CD1c-positive myeloid dendritic cell (primary cell): ENCODE measurements around the gene SLCO2A1.

Experiments used
- DNase-seq: peaks from one replicate; pipeline ENCODE4 v3.0.0-alpha.2; 2016; ENCODE audit errors: extremely low spot score

Gene SLCO2A1

DNA sequence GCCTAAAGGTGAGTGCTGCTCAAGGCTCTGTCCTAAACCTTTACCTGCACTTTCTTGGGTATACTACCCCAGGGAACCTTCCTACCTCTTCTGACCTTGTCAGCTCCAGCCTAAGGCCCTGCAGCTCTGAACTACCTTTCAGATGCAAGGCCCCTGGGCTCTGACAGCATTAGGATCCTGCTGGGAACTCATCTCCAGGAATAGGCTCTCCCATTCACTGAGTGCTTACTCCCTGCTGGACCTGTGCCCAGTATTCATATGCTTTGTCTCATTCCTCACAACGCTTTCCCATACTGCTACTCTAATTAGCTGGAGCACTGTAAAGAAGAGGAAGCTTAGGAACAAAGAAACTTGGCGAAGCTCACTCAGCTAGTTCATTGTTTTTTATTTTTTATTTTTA, 80.3 kb downstream of the SLCO2A1 start:
- no peak for DNase-seq

DNA sequence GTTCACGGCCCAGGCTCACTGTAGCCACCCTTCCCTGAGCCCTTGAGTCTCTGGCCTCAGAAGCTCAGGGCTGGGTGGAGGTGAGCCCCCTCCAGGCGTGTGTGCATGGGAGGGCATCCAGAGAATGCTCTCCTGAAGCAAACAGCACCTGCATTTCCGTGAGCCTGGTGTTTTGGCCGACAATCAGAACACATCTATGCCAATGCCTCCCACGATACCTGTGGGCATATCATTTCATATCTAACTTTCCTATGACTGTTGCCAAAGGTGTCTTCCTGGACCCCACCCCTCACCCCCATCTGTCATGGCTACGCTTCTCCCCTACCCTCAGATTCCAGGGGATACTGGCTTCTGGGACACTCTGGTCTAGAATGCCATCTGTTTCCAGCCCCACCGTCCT, 80.7 kb downstream of the SLCO2A1 start:
- DNase-seq: no peak

DNA sequence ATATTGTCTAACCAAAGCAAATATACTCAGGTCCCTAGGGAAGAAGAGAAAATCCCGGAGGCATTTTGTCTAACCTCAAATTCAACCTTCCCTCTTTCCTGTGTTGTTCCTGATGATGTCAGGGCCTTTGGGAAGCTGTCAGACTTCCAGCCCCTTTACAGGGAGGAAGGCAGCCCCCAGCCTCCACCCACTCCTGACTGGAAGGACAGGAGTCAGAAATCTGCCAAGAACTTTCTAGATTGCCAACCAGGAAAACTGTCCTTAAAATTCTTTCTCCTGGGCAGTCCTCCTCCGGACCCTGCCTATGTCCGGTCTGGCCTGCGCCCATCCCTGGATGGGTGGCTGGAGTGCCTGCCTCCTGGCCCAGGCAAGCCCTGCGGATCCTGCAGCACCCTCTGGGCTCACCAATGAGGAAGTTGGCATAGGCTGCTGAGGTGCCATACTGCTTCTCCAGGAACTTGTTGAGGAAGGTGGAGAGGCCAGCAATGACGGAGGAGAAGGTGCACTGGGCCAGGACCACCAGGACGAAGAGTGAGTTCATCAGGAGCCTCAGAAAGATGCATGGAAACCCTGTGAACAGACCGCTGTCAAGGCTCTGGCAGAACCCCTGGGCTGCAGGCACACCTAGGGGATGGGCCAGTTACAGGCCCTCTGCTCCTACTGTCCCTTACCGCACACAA, 81.5 kb downstream of the SLCO2A1 start:
- DNase-seq: no peak

DNA sequence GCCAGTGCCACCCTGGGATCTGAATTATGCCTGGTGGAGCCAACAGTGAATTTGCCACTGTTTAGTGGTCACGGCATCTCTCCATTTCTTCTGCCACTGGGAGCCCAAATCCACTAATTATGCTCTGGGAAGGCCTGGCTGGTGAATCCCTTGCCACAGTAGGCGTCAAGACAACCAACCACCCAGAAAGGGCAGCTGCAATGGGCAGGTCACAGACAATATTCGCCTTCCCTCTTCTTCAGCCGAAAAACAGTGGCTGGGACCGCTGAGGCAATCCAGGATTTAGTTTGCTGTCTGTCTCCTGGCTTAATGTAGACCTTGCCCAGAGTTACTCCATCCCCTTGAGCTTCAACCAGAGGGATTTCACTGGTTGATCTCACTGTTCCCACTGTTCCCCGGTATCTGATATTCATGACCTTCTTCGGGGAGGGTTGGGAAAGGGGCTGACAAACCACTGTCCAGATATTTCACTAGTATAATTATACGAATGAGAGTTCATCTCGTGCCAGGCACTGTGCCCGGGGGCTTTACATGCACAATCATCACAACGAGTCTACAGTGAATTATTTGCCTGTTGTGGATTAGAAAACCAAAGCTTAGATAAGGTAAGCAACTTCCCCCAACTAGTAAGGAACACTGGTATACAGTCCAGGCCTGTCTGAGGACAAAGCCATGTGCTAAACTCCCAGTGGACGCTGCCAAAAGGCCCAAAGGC, 84.2 kb downstream of the SLCO2A1 start:
- DNase-seq: no peak

DNA sequence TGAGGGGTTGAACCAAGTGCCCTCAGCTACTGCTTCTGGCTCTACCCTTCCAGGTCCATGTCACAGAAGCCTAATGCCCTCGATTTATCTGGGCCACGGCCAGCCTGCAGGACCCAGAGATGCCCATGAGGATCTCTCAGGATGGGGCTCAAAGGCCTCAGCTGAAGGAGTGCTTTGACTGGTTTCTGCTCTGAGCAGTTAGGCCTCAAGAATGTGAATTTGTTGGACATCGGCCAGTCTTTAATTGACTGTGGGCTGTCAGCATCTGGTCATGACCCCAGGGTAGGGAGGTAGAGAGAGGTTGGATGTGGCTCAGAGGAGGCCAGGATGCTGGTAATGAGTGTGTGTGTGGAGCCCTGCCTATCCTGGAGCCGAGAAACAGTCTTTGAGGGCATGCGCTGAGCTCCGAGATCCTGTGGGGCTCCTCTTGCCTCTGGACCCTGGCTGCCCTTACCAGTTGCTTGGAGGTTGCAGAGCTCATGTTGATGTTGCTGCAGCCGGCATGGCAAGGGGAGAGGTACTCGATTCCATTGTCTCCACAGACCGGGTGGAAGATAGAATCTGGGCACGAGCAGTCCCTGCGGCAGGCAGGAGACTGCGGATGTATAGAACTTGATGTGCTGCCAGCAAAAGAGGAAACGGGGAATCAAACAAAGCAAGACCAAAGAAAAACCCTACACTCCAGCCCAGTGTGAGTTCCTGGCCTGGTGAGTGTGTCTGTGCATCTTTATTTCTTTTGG, 84.9 kb downstream of the SLCO2A1 start:
- no peak for DNase-seq

DNA sequence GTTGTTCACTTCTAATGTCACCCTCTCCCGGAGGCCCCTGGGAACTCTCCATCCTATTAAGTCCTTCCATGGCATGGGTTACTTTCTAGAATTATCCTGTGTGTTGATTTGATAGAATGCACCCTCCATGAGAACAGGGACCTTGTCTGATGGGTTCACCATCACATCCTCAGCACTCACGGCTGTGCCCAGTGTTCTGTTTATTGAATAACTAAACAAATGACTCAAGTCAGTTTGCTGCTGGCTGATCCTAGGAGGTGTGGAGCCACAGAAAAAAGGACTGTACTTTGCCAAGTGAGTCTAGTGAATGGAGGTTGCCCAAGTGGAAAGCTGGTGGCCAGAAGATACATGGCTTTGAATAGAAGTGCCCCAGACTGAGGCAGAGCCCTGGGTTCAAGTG, 85.5 kb downstream of the SLCO2A1 start:
- DNase-seq: no peak

DNA sequence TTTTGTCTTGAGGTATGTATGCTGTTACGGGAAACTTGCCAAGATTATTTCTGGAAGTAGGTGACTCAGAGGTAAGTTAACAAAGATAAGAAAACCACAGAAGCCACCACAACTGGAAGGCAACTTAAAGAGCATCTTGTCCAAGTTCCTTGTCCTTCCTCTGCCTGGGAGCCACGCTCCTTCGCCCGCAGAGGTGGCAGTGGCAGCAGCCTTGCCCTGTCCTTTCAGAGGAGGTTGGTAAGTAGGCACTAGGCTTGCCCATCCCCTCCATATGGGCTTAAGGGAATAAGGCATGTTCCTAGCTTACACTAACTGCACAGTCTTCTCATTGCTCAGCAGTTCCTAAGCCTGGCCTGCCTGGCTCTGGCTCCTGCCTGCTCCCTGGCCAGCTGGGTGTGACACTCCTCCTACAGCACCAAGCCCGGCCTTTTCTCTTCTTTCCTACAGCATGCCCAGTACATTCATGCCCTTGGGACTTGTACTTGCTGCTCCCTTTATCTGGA, 86.0 kb downstream of the SLCO2A1 start:
- DNase-seq: no peak

DNA sequence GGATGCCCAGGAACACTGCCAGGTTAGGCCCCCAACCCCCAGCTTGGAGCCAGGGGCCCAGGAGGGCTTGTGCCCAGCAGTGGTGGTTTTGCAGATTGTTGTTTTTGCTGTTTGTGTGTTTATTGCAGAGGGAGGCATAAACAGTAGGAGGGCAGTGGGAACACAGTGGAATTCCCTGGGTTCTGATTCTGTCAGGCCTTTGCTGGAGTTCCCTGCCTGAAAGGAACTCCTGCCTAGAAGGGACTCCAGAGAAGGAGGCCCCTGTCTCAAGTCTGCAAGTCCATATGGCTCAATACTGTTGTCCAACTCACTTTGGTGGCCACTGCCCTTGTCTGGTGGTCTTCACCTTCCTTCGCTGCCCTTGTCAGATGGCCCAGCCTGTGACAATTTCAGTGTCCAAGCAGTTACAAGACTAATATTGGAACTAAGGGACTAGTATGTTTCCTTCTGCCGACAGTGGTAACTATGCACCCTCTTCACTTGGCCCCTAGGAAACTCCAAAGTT, 86.6 kb downstream of the SLCO2A1 start:
- DNase-seq: no peak

DNA sequence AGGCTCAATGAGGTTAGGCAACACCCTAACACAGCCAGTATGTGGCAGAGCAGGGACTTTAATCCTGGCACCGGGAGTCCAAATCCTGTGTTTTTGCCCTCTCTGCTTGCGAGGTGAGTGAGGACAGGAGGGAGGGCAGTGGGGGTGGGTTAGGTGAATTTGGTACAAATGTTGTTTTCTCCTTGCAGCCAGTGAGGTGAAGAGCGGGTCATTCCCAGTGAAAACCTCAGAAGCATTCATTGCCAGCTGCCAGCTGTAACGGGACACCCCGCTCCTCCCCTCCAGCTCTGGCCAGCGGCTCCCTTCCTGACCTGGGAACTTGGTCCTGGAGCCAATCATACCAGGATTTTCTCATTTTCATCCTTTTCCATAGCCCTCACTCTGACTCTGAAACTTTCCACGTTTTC, 88.3 kb downstream of the SLCO2A1 start:
- DNase-seq: no peak

DNA sequence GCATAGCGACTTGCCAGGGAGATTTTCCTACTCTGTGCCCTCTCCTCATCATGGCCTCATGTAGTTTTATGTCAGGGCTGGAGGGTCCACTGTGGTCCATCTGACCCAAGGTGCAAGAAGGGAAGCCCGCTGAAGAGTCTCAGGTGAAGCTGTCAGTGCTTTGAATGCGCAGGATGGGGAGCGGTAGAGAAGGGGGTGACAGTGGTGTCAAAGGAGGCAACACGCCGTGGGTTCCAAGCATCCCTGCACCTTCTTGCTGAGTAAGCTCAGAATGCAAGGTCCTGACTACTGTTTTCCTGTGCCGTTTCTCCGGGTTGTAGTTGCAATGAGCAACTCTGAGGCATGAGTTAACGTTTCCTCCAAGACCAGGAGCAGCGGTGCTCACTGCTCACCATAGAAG, 89.2 kb downstream of the SLCO2A1 start:
- no peak for DNase-seq

DNA sequence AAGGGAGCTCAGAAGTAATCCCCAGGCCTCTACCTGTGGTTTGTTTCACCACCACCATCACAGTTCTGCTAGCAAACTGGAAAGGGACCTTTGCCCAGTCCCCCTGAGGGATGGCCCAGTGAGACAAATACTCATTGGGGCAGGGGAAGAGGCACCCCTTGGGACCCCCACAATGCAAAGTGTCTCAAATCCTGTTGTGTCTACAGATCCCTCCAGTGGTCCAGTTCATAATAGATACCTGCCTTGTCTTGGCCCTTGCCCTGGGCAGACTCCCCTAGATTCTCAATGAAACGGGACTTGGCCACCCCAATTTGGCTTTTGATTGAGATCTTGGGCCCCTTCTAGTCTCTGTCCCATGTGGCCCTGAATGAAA, 90.3 kb downstream of the SLCO2A1 start:
- DNase-seq: no peak

DNA sequence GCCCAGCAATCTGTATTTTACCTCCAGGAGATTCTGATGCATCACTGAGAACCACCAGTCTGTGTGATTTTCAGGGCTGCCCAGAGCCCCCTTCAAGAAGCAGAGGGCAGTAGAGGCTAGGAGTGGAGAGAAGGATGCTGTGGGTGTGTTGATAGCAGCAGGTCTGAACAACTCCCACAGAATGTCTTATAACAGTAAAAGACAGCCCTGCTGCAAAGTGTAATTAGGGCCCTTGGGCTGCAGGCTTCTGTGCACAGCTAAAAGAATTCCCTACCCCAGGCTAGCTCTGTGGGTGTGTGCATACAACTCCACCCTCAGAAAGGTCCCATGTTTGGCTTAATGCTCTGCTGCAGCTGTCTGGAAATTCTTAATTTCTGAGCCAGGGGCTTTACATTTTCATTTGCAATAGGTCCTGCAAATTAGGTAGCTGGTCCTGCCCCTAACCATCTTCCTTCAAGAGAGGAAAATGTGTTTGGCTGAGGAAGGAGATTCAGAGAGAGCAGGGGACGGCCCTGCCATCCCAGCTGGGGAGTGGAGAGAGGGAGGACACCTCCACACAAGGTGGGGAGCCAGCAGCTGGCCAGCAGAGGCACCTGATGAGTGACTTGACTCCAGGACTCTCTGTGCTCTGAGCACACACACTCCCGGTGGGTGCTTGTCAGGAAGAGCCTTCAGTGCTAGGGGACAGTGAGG, 90.8 kb downstream of the SLCO2A1 start:
- DNase-seq: no peak

DNA sequence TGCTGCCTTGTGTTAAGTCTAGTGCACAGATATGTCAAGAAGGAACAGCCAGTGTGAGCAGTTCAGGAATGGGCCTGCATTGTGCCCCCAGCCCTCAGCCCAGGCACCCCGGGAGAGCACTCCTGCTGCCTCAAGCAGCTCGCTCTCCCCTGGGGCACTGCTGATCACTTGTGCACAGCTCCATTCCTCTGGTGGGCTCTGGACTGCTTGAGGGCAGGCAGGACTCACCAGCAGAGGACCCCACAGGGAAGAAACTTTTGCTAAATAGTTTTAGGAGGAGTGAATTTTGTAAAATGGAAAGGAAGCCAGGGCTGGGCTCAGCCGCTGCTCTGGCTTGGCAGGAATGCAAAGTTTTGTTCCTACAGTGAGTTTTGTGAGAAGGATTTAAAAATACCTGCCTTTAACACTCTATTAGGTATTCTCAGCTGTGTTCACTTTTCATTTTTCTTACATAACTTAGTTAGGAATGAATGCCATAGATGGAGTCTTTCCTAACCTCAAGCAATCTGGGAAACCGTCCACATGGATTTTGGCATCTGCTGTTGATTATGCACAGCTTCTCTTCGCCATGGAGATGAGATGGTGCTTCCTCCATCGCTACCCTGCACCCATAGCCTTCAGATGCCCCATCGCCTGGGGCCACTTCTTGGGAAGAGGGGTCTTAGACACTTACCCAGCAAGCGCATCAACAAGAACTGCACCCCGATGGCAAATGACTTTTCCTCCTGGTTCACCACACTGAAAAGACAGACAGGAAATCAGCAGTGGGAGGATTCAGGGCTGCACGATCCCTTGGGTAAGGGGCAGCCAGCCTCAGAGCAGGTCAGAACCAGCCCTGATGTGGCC, 91.7 kb downstream of the SLCO2A1 start:
- no peak for DNase-seq

DNA sequence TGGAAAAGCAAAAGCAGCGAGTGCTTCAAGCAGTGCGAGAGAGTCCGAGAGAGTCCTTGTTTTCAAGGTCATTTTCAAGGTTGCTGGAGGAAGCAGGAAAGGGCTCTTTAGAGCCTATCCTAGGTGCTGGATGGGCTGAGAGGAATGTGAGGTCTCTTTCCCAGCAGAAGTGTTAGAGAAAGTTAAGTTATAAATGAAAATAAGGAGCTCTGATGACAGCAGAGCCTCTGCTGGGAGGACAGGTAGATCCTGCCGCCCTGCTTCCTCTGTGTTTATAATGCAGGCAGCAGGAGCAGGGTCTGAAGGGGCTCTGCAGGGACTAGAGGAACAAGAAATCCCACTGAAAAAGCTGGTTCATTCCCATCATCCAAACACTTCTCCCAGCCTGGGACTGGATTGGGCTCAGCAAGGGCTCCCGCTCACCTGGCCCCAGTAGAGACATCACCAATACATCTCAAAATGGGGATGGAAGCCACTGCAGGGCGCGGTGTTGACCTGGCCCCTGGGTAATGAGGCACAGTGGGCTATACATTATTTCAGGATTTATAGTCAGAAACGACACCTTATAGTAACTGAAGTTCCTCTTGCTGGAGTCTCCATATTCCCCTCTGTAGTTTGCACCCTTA, 92.6 kb downstream of the SLCO2A1 start:
- DNase-seq: no peak

DNA sequence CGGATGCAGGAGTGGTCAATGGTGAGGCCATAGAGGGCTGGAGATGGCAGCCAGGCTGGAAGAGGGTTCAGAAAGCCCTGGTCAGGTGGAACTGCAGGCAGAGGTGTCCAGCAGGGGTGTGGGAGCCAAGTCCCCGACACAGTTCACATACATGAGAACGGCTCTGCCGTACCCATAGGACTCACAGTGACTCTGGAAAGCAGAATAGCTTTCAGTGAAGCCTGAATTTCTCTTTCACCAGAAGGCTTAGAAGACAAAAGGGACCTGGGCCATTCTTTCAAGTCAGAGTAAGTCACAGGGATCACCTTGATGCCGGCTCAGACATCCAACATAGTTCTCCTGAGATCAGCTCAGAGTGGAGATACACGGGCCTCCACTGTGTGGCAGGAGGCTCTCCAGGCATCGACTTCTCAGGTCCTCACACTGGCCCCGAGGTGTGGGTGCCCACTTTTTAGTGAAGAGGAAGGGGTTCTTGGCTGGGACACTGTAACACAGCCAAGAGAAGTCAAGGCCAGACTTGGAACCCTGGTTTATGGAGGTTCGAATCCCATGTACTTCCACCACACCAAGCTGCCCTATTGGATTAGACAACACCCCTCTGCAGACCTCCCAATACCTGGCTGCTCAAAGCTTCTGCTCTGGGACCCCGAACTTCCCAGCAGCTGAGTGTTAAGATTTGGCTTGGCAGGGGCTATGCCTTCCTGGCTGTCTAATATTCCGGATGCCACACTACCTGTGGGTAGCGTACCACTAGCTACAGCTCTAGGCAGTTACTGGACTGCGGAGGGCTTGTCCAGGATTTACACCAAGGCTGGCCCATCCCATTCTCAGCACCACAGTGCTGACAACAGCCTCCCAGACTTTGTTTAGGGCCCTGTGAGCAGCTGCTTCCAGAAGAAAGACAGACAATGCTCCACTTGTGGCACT, 93.6 kb downstream of the SLCO2A1 start:
- DNase-seq: no peak

DNA sequence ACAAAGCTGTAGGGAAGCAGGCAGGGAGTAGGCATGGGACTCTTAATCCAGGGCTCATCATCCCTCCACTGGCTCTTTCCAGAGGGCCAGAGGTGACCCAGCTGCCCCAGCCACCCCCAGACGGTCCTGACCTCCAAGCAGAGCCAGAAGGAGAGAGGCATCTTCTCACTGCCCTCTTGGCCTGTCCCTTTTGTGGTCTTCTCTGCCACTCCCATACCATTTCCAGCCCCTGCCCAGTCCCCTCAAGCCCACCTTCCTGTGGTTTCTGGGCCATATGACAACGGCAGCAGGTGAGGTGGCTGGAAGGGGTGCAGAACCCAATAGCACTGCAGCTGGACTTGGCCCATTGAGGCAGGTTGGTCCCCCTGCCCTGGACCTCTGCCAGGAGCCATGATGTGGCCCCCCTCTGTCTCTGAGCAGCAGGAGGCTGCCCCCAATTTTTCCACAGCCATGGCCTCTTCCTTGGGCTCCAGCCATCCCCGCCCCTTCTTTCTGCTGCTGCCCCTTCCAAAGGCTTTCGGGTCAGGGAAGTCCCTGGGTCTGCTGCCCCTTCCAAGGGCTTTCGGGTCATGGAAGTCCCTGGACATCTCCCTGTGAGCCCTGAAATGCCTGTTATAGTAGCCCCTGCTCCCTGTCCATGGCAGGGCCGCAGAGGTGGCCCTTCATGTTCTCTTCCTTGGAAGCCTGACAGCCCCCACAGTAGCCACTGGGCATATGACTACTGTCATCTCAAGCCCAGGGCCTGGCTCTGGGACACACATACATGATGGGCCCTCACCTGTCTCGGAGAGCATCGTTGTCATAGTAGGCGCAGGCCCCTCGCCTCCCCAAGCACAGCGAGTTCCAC, 94.5 kb downstream of the SLCO2A1 start:
- DNase-seq: no peak

DNA sequence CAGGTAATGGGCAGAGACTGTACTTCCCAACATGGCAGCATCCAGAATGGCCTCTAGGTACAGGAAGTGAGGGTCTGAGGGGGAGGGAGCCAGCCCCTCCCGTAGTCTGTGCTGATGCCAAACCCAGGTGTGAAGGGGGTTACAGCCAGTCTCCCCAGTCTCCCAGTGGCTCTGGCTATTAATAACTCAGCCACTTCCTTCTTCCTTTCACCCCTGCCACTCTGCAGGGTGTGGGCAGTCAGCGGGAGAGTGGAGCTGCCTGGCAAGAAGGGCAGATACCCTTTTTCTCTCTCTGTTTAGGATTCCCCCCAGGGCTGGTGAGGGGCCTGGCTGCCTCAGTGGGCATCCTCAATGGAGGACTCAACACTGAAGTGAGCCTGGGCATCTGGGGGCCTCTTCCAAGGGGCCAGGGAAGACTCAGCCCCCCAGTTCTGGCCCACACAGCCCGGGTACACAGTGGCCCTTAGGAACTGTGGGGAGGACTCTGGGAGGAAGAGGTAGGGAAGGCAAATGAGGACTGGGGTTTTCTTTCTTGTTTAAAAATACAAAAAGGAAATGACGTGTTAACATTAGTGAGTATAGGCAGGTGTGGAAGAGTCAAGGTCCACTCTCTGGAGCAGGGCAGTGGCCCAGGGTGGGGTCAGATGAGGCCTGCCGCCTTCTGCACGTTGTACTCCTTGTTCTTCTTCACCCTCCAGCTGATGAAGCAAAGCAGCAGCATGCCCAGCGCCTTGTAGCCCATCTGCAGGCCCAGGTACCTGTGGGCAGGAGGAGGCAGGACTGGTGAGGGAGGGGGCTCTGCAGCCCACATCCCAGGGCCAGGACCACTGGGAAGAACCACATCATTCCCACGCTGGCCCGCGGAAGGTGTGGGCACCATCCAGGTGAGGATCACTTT, 95.4 kb downstream of the SLCO2A1 start:
- DNase-seq: no peak
